ENCODE results near the gene CACNA1C. TPM values are rescaled to one million over a fixed set of nuclear protein-coding genes. Genes with fewer than 3 reads are reported as not detected.

The CACNA1C gene
- total RNA-seq, 5 donors from 2014 or later (not counting 1 experiment from before 2014, with no cell fraction given) = 0.10 to 0.26 (median 0.16) TPM

GRCh38 chr12:2678426-2678825 lies 625.6 kb downstream of the CACNA1C start:
- Histone ChIP-seq H3K27ac (ENCODE audit: low read length) (no peak overlapping the region), H3K9me3 (no peaks in the 10 kb centered on the region), H3K4me3 (ENCODE audit: control insufficient read depth in 1 of 2, extremely low read depth in 1 of 2, low read length in 1 of 2) (no peak overlapping the region), H3K4me1 (ENCODE audit: control insufficient read depth in 1 of 2, extremely low read depth in 1 of 2, insufficient read depth in 2 of 2, low read length in 2 of 2) (no peaks in the 10 kb centered on the region), H3K27me3 (replicated peaks in 1 of 2; ENCODE audit: control insufficient read depth in 2 of 2, extremely low read depth in 1 of 2, insufficient read depth in 2 of 2, low read length in 1 of 2) (no peaks in the 10 kb centered on the region), H3K36me3 (ENCODE audit: control insufficient read depth in 2 of 2, extremely low read depth in 1 of 2, insufficient read depth in 1 of 2, low read length in 1 of 2) (no peaks in the 10 kb centered on the region)
- H3K9me3 Mint-ChIP-seq = no peaks in the 10 kb centered on the region
- WGBS (ENCODE audit: insufficient coverage) = 90% methylated on average over 8 of the region's 11 CpGs
- H3K27ac Mint-ChIP-seq = no peak overlapping the region
- no peak for DNase-seq
- no peak overlapping the region for H3K4me3 Mint-ChIP-seq
- ChIA-PET CTCF (interaction anchor here in 1 of 2 donors (0.7 kb wide), 1 partner anchor 91 kb away, joined by 3 read pairs; no protein-coding TSS in a partner anchor), POLR2A (no interaction called here)
- peaks cover 4 to 7% (median 5%) of the 10 kb centered on the region in 3 donors for H3K4me1 Mint-ChIP-seq
- H3K36me3 Mint-ChIP-seq = no peaks in the 10 kb centered on the region
- peaks cover 0 to 1% of the 10 kb centered on the region in 2 donors for H3K27me3 Mint-ChIP-seq
- ATAC-seq (replicated peaks in 1 of 4) = no peak

- no peaks in the 10 kb centered on the region for H3K9me3 ChIP-seq
- H3K9me3 Mint-ChIP-seq = no peaks in the 10 kb centered on the region
- H3K27ac ChIP-seq (ENCODE audit: low read length) = no peak overlapping the region
- H3K36me3 ChIP-seq (ENCODE audit: control insufficient read depth in 2 of 2, extremely low read depth in 1 of 2, insufficient read depth in 1 of 2, low read length in 1 of 2) = no peaks in the 10 kb centered on the region
- no peaks in the 10 kb centered on the region for H3K36me3 Mint-ChIP-seq
- no peak overlapping the region for H3K27ac Mint-ChIP-seq
- no peaks in the 10 kb centered on the region for H3K27me3 ChIP-seq (replicated peaks in 1 of 2; ENCODE audit: control insufficient read depth in 2 of 2, extremely low read depth in 1 of 2, insufficient read depth in 2 of 2, low read length in 1 of 2)
- no peak overlapping the region for H3K4me3 ChIP-seq (ENCODE audit: control insufficient read depth in 1 of 2, extremely low read depth in 1 of 2, low read length in 1 of 2)
- no peak overlapping the region for H3K4me3 Mint-ChIP-seq
- no peak for ATAC-seq (replicated peaks in 1 of 4)
- 93% methylated on average over 28 of the region's 33 CpGs for WGBS (ENCODE audit: insufficient coverage)
- peaks cover 0 to 1% of the 10 kb centered on the region in 2 donors for H3K27me3 Mint-ChIP-seq
- no peaks in the 10 kb centered on the region for H3K4me1 ChIP-seq (ENCODE audit: control insufficient read depth in 1 of 2, extremely low read depth in 1 of 2, insufficient read depth in 2 of 2, low read length in 2 of 2)
- peaks cover 5 to 11% (median 6%) of the 10 kb centered on the region in 3 donors for H3K4me1 Mint-ChIP-seq
- POLR2A ChIA-PET = no interaction called here
- DNase-seq = no peak
- CTCF ChIA-PET = interaction anchor here in 1 of 2 donors (0.7 kb wide), 1 partner anchor 90 kb away, joined by 3 read pairs; no protein-coding TSS in a partner anchor
These were observed 626.5 kb downstream of the CACNA1C start for GRCh38 chr12:2679068-2679815.

GRCh38 chr12:2679816-2680675 lies 627.3 kb downstream of the CACNA1C start:
- CTCF ChIA-PET = no interaction called here

GRCh38 chr12:2680676-2681039 lies 627.9 kb downstream of the CACNA1C start:
- no peaks in the 10 kb centered on the region for H3K36me3 ChIP-seq (ENCODE audit: control insufficient read depth in 2 of 2, extremely low read depth in 1 of 2, insufficient read depth in 1 of 2, low read length in 1 of 2)
- no peaks in the 10 kb centered on the region for H3K27me3 ChIP-seq (replicated peaks in 1 of 2; ENCODE audit: control insufficient read depth in 2 of 2, extremely low read depth in 1 of 2, insufficient read depth in 2 of 2, low read length in 1 of 2)
- DNase-seq (no peak), ATAC-seq (replicated peaks in 1 of 4) (no peak)
- H3K27ac ChIP-seq (ENCODE audit: low read length) = no peak overlapping the region
- Mint-ChIP-seq H3K9me3 (no peaks in the 10 kb centered on the region), H3K27ac (no peak overlapping the region), H3K4me1 (peaks cover 5 to 15% (median 6%) of the 10 kb centered on the region in 3 donors), H3K36me3 (no peaks in the 10 kb centered on the region), H3K27me3 (peaks cover 0 to 1% of the 10 kb centered on the region in 2 donors), H3K4me3 (no peak overlapping the region)
- CTCF ChIA-PET = no interaction called here
- no peak overlapping the region for H3K4me3 ChIP-seq (ENCODE audit: control insufficient read depth in 1 of 2, extremely low read depth in 1 of 2, low read length in 1 of 2)
- POLR2A ChIA-PET = interaction anchor here in 1 of 2 donors (0.6 kb wide), 1 partner anchor 349 kb away, joined by 6 read pairs; no protein-coding TSS in a partner anchor
- no peaks in the 10 kb centered on the region for H3K9me3 ChIP-seq
- WGBS (ENCODE audit: insufficient coverage) = 100% methylated on average over 2 of the region's 3 CpGs
- no peaks in the 10 kb centered on the region for H3K4me1 ChIP-seq (ENCODE audit: control insufficient read depth in 1 of 2, extremely low read depth in 1 of 2, insufficient read depth in 2 of 2, low read length in 2 of 2)

More at GRCh38 chr12:2679816-2680675, 627.3 kb downstream of the CACNA1C start:
- Mint-ChIP-seq H3K27me3 (peaks cover 0 to 1% of the 10 kb centered on the region in 2 donors), H3K4me3 (no peak overlapping the region), H3K9me3 (no peaks in the 10 kb centered on the region), H3K27ac (no peak overlapping the region), H3K36me3 (no peaks in the 10 kb centered on the region), H3K4me1 (peaks cover 5 to 15% (median 6%) of the 10 kb centered on the region in 3 donors)
- Histone ChIP-seq H3K9me3 (no peaks in the 10 kb centered on the region), H3K4me1 (ENCODE audit: control insufficient read depth in 1 of 2, extremely low read depth in 1 of 2, insufficient read depth in 2 of 2, low read length in 2 of 2) (no peaks in the 10 kb centered on the region), H3K27ac (ENCODE audit: low read length) (no peak overlapping the region), H3K36me3 (ENCODE audit: control insufficient read depth in 2 of 2, extremely low read depth in 1 of 2, insufficient read depth in 1 of 2, low read length in 1 of 2) (no peaks in the 10 kb centered on the region), H3K4me3 (ENCODE audit: control insufficient read depth in 1 of 2, extremely low read depth in 1 of 2, low read length in 1 of 2) (no peak overlapping the region), H3K27me3 (replicated peaks in 1 of 2; ENCODE audit: control insufficient read depth in 2 of 2, extremely low read depth in 1 of 2, insufficient read depth in 2 of 2, low read length in 1 of 2) (no peaks in the 10 kb centered on the region)
- no peak for ATAC-seq (replicated peaks in 1 of 4)
- POLR2A ChIA-PET = interaction anchor here in 1 of 2 donors (0.6 kb wide), 1 partner anchor 349 kb away, joined by 6 read pairs; no protein-coding TSS in a partner anchor
- 84% methylated on average over 16 of the region's 18 CpGs for WGBS (ENCODE audit: insufficient coverage)
- no peak for DNase-seq

- POLR2A ChIA-PET = no interaction called here
- Histone ChIP-seq H3K4me1 (ENCODE audit: control insufficient read depth in 1 of 2, extremely low read depth in 1 of 2, insufficient read depth in 2 of 2, low read length in 2 of 2) (no peaks in the 10 kb centered on the region), H3K4me3 (ENCODE audit: control insufficient read depth in 1 of 2, extremely low read depth in 1 of 2, low read length in 1 of 2) (no peak overlapping the region), H3K36me3 (ENCODE audit: control insufficient read depth in 2 of 2, extremely low read depth in 1 of 2, insufficient read depth in 1 of 2, low read length in 1 of 2) (no peaks in the 10 kb centered on the region), H3K9me3 (no peaks in the 10 kb centered on the region), H3K27me3 (replicated peaks in 1 of 2; ENCODE audit: control insufficient read depth in 2 of 2, extremely low read depth in 1 of 2, insufficient read depth in 2 of 2, low read length in 1 of 2) (no peaks in the 10 kb centered on the region), H3K27ac (ENCODE audit: low read length) (no peak overlapping the region)
- Mint-ChIP-seq H3K4me3 (no peak overlapping the region), H3K27me3 (peaks cover 0 to 1% of the 10 kb centered on the region in 2 donors), H3K9me3 (no peaks in the 10 kb centered on the region), H3K36me3 (no peaks in the 10 kb centered on the region), H3K27ac (no peak overlapping the region), H3K4me1 (peaks cover 5 to 15% (median 6%) of the 10 kb centered on the region in 3 donors)
- DNase-seq (no peak), ATAC-seq (replicated peaks in 1 of 4) (no peak)
- 94% methylated on average over 9 of the region's 12 CpGs for WGBS (ENCODE audit: insufficient coverage)
- CTCF ChIA-PET = interaction anchor here (0.6 to 2.0 kb wide), 6 partner anchors 102 to 392 kb away, joined by 3 to 12 read pairs (median 5); no protein-coding TSS in a partner anchor
These were observed 628.8 kb downstream of the CACNA1C start for GRCh38 chr12:2681450-2682205.

All from T-cell (primary cell).